ENCODE results near the gene SPSB1.

Gene SPSB1

GRCh38 chr1:9367806-9368205, 75.1 kb downstream of the SPSB1 start:
- TF ChIP-seq CTCF (IDR thresholded peaks at IDR 0.05; ENCODE audit: extremely low read depth, insufficient read depth, missing control alignments), result no peak
- no peak for DNase-seq (ENCODE audit: low spot score)
- in situ Hi-C loops (cut with MboI; ENCODE audit: low pct_unique_long_range_greater_than_20kb, low sequenced_read_pairs, unreplicated experiment), result no loop called here

GRCh38 chr1:9368356-9368755, 75.7 kb downstream of the SPSB1 start:
- no peak for DNase-seq (ENCODE audit: low spot score)
- no peak for TF ChIP-seq CTCF (IDR thresholded peaks at IDR 0.05; ENCODE audit: extremely low read depth, insufficient read depth, missing control alignments)
- in situ Hi-C loops (cut with MboI; ENCODE audit: low pct_unique_long_range_greater_than_20kb, low sequenced_read_pairs, unreplicated experiment), result no loop called here

- no peak for DNase-seq (ENCODE audit: low spot score)
- TF ChIP-seq CTCF (IDR thresholded peaks at IDR 0.05; ENCODE audit: extremely low read depth, insufficient read depth, missing control alignments), result peak; percentile 8
- in situ Hi-C loops (cut with MboI; ENCODE audit: low pct_unique_long_range_greater_than_20kb, low sequenced_read_pairs, unreplicated experiment), result no loop called here
These were observed 77.5 kb downstream of the SPSB1 start for GRCh38 chr1:9369964-9370788.

GRCh38 chr1:9371391-9371935, 78.8 kb downstream of the SPSB1 start:
- TF ChIP-seq CTCF (IDR thresholded peaks at IDR 0.05; ENCODE audit: extremely low read depth, insufficient read depth, missing control alignments), result no peak
- no peak for DNase-seq (ENCODE audit: low spot score)
- in situ Hi-C loops (cut with MboI; ENCODE audit: low pct_unique_long_range_greater_than_20kb, low sequenced_read_pairs, unreplicated experiment), result no loop called here

- in situ Hi-C loops (cut with MboI; ENCODE audit: low pct_unique_long_range_greater_than_20kb, low sequenced_read_pairs, unreplicated experiment), result no loop called here
- no peak for DNase-seq (ENCODE audit: low spot score)
- TF ChIP-seq CTCF (IDR thresholded peaks at IDR 0.05; ENCODE audit: extremely low read depth, insufficient read depth, missing control alignments), result no peak
These were observed 79.3 kb downstream of the SPSB1 start for GRCh38 chr1:9371951-9372350.

- DNase-seq (ENCODE audit: low spot score), result no peak
- no peak for TF ChIP-seq CTCF (IDR thresholded peaks at IDR 0.05; ENCODE audit: extremely low read depth, insufficient read depth, missing control alignments)
- in situ Hi-C loops (cut with MboI; ENCODE audit: low pct_unique_long_range_greater_than_20kb, low sequenced_read_pairs, unreplicated experiment), result no loop called here
These were observed 80.9 kb downstream of the SPSB1 start for GRCh38 chr1:9373619-9374018.

All from GM13977 (cell line).